Breast epithelium (tissue), 4 donors: ENCODE results near the gene TAB3. TPM values are rescaled to one million over a fixed set of nuclear protein-coding genes. Genes with fewer than 3 reads are reported as not detected.

ENCODE experiments used
- DNase-seq, 2 donors: peaks; one replicate each; pipeline ENCODE4 v3.0.0-alpha.2; 2019; ENCODE audit warnings: low spot score in 2 of 2
- H3K27ac ChIP-seq, 2 donors: fragments of 200-600 bp; sonication (generic) in 1 of 2; one replicate each; pipeline ENCODE4 v1.5.1; 2016 to 2019; ENCODE audit warnings: mild to moderate bottlenecking in 1 of 2
- H3K27me3 ChIP-seq, 2 donors: fragments of 200-600 bp; sonication (generic) in 1 of 2; one replicate each; pipeline versions ENCODE4 v1.5.1 to v1.6.0; 2017 to 2019; ENCODE audit warnings: control low read depth in 1 of 2, mild to moderate bottlenecking in 1 of 2
- H3K36me3 ChIP-seq: fragments of 200-600 bp; one replicate; pipeline ENCODE4 v1.5.1; 2019
- H3K4me1 ChIP-seq, 2 donors: fragments of 200-600 bp; sonication (generic); one replicate each; pipeline ENCODE4 v1.5.1; 2016 to 2019; ENCODE audit warnings: control low read depth in 1 of 2
- H3K4me3 ChIP-seq, 3 donors: fragments of 200-600 bp; sonication (generic); 1 replicate in 2 of 3; 2 replicates in 1 of 3; pipeline ENCODE4 v1.5.1; 2016 to 2019; ENCODE audit warnings: mild to moderate bottlenecking in 3 of 3, moderate library complexity in 2 of 3
- H3K9me3 ChIP-seq, 2 donors: fragments of 200-600 bp; sonication (generic) in 1 of 2; one replicate each; pipeline ENCODE4 v1.5.1; 2016 to 2019; ENCODE audit warnings: control low read depth in 1 of 2
- CTCF ChIP-seq, 3 donors: fragments of 450-650 bp; IDR thresholded peaks; one replicate each; pipeline ENCODE4 v1.5.1; 2016 to 2017; ENCODE audit warnings: antibody characterized with exemption in 3 of 3, mild to moderate bottlenecking in 3 of 3, moderate library complexity in 3 of 3
- POLR2A ChIP-seq: fragments of 450-650 bp; IDR thresholded peaks from one replicate; pipeline ENCODE4 v1.6.1; 2016; ENCODE audit warnings: antibody characterized with exemption, mild to moderate bottlenecking, moderate library complexity
- POLR2AphosphoS5 ChIP-seq, 3 donors: sonication (generic); formaldehyde crosslinking; IDR thresholded peaks; one replicate each; pipeline ENCODE4 v1.6.1; 2017; ENCODE audit warnings: antibody characterized with exemption in 3 of 3
- intact Hi-C: fragments of 100-400 bp; cut with DNase I; formaldehyde crosslinking; loops from one replicate; pipeline ENCODE4 v1.15.1; 2023; ENCODE audit warnings: low total_unique reads
- total RNA-seq, 3 donors: library from RNA; depleted of rRNA; stranded (reverse); fragments of >200 nt; gene quantifications; one replicate each; pipeline ENCODE4 v1.1.0, GENCODE V29; 2016

Gene TAB3
- total RNA-seq, 3 donors from 2014 or later: 20.6 to 40.5 (median 27.2) TPM

GRCh38 chrX:30900227-30900626 lies 11.2 kb upstream of the TAB3 start:
- Histone ChIP-seq H3K4me1 (no peaks in the 10 kb centered on the region), H3K27ac (no peak overlapping the region), H3K4me3 (no peak overlapping the region), H3K9me3 (no peaks in the 10 kb centered on the region), H3K36me3 (no peaks in the 10 kb centered on the region), H3K27me3 (peaks cover 0 to 27% of the 10 kb centered on the region in 2 donors)
- no peak for TF ChIP-seq POLR2AphosphoS5 (IDR thresholded peaks at IDR 0.05)
- no peak for TF ChIP-seq CTCF (IDR thresholded peaks at IDR 0.05)
- no peak for TF ChIP-seq POLR2A
- no peak for DNase-seq
- intact Hi-C loops: no loop called here

GRCh38 chrX:30898886-30899285 lies 9.8 kb upstream of the TAB3 start:
- H3K4me1 ChIP-seq: no peaks in the 10 kb centered on the region
- no peak overlapping the region for H3K4me3 ChIP-seq
- DNase-seq: no peak
- no peaks in the 10 kb centered on the region for H3K36me3 ChIP-seq
- H3K27me3 ChIP-seq: peaks cover 0 to 32% of the 10 kb centered on the region in 2 donors
- intact Hi-C loops: no loop called here
- no peaks in the 10 kb centered on the region for H3K9me3 ChIP-seq
- TF ChIP-seq POLR2AphosphoS5 (IDR thresholded peaks at IDR 0.05) (no peak), POLR2A (no peak), CTCF (IDR thresholded peaks at IDR 0.05) (no peak)
- H3K27ac ChIP-seq: no peak overlapping the region

- Histone ChIP-seq H3K4me1 (no peaks in the 10 kb centered on the region), H3K9me3 (no peaks in the 10 kb centered on the region), H3K27ac (no peak overlapping the region), H3K27me3 (peaks cover 0 to 49% of the 10 kb centered on the region in 2 donors), H3K36me3 (no peaks in the 10 kb centered on the region), H3K4me3 (no peak overlapping the region)
- TF ChIP-seq POLR2A: no peak
- TF ChIP-seq CTCF (IDR thresholded peaks at IDR 0.05): no peak
- no peak for TF ChIP-seq POLR2AphosphoS5 (IDR thresholded peaks at IDR 0.05)
- intact Hi-C loops: no loop called here
- DNase-seq: no peak
Measured at GRCh38 chrX:30895370-30895769, 6.3 kb upstream of the TAB3 start.

- no peaks in the 10 kb centered on the region for H3K36me3 ChIP-seq
- intact Hi-C loops: loop anchor here (5.0 kb wide), 1 partner anchor 119 kb away; no protein-coding TSS in a partner anchor
Measured at GRCh38 chrX:30893206-30893605, 4.2 kb upstream of the TAB3 start.

GRCh38 chrX:30892591-30892990 lies 3.5 kb upstream of the TAB3 start:
- Histone ChIP-seq H3K27ac (peak overlapping the region in 1 of 2 donors; percentile 59), H3K4me3 (no peak overlapping the region), H3K36me3 (no peaks in the 10 kb centered on the region), H3K27me3 (peaks cover 0 to 41% of the 10 kb centered on the region in 2 donors), H3K4me1 (no peaks in the 10 kb centered on the region), H3K9me3 (no peaks in the 10 kb centered on the region)
- TF ChIP-seq POLR2A (no peak), CTCF (IDR thresholded peaks at IDR 0.05) (no peak), POLR2AphosphoS5 (IDR thresholded peaks at IDR 0.05) (no peak)
- no peak for DNase-seq
- intact Hi-C loops: loop anchor here (5.0 kb wide), 1 partner anchor 120 kb away; no protein-coding TSS in a partner anchor

More at GRCh38 chrX:30893206-30893605, 4.2 kb upstream of the TAB3 start:
- no peak overlapping the region for H3K4me3 ChIP-seq
- no peaks in the 10 kb centered on the region for H3K9me3 ChIP-seq
- H3K27me3 ChIP-seq: peaks cover 0 to 41% of the 10 kb centered on the region in 2 donors
- H3K4me1 ChIP-seq: no peaks in the 10 kb centered on the region
- TF ChIP-seq POLR2AphosphoS5 (IDR thresholded peaks at IDR 0.05): no peak
- no peak for TF ChIP-seq CTCF (IDR thresholded peaks at IDR 0.05)
- TF ChIP-seq POLR2A: no peak
- H3K27ac ChIP-seq: peak overlapping the region in 1 of 2 donors; percentile 59
- peak in 1 of 2 donors; percentile 18 for DNase-seq
